Suppressor macrophage treated with lipopolysaccharide for 4 hours (primary cell): ENCODE results near the gene C7orf33.
"Not testable (repeated sequence)": the region's sequence is repeated elsewhere in the genome, so short reads cannot be mapped to it uniquely, and the experiment has no call there.

Experiments
- DNase-seq: peaks from one replicate; pipeline ENCODE4 v3.0.0-alpha.2; 2020

The C7orf33 gene

DNA sequence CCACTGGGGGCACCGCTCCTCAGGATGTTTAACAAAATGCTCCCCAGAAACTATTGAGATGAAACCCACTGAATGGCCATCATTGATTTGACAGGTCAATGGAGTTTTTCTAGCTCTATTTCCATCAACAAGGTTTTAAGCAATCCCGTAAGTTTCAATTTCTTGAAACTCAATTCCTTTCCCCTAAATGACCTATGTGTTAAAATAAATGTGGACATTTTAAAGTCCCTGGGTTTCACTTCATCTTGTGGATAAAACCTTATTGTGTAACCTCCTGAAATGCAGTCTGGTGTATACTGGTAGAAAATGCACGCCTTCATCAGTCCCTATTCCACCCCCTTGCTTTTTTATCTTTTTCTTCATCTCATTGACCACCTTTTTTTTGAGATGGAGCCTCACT lies 8.9 kb upstream of the C7orf33 start:
- peak; percentile 97 for DNase-seq

- peak; percentile 81 for DNase-seq
Observed at GRCh38 chr7:148584154-148584827, 6.3 kb upstream of the C7orf33 start.

GRCh38 chr7:148585399-148585798 lies 5.2 kb upstream of the C7orf33 start:
- DNase-seq = no peak

DNA sequence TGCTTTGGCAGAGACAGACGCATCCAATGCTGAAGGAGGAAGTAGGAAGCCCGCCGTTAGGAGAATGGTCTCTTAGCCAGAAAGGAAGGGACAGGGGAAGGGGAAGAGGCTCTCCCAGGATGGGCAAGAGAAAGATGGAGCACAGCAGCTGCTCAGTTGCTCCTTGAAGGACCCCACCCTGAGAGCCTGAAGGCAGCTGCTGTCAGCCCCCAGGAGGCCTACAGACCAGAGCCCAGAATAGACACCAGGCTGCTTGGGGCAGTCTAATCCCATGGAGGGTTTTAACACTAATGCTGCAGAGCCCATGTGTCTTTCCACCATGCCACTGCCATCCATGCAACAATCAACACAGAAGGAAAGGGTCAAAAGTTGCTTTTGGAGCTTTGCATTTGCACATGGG lies 3.5 kb upstream of the C7orf33 start:
- no peak for DNase-seq

DNA sequence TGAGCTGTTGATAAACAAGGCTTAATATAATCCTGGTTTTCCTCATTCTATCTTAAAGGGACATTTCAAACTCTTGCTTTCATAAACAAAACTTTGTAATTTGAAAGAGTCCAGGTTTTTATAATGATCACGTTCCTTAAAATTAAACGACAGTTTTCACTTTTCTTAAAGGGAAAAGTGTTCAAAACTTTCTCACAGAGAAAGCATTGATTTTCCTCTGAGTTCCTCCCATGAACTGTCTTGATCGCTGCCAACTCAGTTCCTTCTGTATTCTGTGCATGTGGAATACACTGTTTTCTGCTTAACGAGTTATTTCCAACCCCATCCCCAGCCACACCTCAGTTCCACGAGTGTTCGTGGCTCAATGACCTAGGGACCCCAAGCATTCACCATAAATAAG lies 2.4 kb upstream of the C7orf33 start:
- no peak for DNase-seq

DNA sequence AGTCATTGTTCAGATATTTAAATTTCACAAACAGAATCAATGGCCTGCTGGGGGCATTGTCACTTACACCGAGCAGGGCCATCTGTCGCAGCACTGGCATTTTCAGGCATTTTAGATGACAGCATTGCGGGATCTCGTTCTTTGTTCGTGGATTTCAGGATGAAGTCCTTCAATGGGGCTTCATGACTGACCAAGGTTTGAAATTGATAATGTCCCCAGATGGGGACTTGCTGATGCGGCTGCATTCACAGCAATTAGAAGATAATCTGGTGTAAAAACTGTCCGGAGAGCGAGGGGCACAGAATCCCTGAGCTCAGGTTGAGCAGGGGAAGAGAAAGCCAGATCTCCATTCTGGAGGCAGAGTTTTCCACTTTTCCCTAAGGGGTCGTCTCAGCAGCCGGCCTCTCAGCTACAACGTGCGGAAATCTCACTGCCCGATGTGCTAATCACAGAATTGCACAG lies 1.9 kb upstream of the C7orf33 start:
- DNase-seq = no peak

- no peak for DNase-seq
Observed at GRCh38 chr7:148589640-148590039, 926 bp upstream of the C7orf33 start.

DNA sequence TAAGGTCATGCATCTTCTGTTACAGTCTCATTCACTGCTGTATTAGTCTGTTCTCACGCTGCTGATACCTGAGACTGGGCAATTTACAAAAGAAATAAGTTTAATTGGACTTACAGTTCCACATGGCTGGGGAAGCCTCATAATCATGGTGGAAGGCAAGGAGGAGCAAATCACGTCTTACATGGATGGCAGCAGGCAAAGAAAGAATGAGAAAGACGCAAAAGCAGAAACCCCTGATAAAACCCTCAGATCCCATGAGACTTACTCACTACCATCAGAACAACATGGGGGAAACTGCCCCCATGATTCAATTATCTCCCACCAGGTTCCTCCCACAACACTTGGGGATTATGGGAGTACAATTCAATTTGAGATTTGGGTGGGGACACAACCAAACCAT lies 5.8 kb downstream of the C7orf33 start:
- DNase-seq = not testable (repeated sequence)

DNA sequence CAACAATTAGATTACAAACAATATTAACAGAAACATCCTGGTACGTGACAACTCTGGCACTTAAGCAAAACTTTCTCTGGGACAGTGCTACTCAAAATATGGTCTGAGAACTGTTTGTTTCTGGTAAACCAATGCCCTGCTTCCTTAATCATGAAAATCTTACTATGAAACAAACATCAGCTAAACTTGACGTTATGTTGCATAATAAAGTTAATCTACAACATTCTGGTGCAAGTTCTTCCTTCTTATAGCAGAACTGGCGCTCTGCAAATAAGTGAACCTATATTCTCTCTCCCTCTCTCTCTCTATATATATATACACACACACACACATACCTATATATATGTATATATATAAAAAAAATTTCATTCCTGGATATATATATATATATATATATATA lies 7.8 kb downstream of the C7orf33 start:
- DNase-seq = peak; percentile 32

GRCh38 chr7:148605350-148605749 lies 14.8 kb downstream of the C7orf33 start:
- no peak for DNase-seq

DNA sequence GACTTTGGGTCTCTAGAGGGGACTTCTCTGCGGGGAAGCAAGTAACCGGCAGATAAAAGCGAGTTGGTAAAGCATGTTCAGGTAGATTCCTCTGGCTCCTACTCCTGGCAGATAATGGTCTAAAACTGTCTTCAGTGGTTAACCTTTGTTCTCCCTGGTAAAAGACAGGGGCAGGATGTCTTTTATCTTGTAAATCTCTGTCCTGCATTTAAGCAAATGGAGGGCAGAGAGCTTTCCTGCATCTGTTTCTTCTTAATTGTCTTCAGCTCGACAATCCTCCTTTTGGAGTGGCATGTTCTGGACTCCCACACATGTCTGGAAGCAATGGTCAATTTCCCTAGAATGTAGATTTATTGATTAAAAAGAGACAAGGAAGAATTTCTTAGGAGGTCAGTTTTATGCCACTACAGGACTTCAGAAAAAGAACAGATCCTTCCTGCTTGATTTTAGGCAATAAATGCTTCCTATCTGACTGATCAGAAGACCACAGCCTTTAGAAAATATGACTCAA lies 16.6 kb downstream of the C7orf33 start:
- DNase-seq = no peak

DNA sequence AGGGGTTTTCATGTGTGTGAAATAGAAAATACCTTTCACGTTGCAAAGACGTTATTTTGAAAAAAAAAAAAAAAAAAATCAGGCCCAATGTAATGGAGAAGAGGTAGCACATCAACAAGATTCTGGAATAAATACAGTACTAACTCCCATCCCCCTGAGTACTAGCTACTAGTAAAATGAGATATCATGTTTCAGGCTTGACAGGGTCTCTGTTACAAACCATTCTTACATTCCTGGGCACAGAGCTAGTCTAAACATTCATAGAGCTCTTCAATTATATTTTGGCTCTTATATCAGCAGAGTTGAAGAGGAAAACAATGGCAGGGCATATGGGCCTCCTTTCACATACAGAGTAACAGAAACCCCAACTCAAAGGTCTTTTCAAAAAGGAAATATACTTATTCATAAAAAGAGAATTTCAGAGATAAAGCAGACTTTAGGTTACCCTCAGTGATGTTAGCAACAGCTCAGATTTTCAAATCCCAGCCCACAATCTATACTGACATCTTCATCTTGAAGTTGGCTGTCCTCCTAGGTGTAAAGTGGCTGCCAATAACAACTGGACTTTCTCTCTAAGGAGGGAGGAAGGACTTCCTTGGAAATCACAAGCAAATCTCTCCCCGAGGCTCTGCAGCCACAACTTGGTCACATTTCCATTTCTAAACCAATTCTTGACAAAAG lies 18.6 kb downstream of the C7orf33 start:
- DNase-seq = no peak

DNA sequence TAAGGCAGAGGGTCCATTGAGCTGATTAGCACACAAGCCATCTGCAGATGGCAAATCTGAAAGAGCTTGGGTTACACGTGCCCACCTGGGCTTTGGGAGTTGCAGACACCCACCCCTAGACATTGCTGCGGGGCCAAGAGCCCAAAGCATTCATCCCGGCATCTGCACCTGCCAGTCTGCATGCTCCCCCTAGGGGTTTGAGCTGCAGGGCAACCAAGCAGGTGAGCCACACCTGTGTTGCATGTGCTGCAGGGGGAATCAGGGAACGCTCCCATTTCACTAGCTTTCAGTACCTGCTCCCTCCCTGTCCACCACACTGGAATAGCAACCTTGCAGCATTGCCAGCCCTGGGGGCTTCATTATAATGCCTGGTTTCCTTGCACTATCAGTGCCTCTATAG lies 21.1 kb downstream of the C7orf33 start:
- DNase-seq = no peak

DNA sequence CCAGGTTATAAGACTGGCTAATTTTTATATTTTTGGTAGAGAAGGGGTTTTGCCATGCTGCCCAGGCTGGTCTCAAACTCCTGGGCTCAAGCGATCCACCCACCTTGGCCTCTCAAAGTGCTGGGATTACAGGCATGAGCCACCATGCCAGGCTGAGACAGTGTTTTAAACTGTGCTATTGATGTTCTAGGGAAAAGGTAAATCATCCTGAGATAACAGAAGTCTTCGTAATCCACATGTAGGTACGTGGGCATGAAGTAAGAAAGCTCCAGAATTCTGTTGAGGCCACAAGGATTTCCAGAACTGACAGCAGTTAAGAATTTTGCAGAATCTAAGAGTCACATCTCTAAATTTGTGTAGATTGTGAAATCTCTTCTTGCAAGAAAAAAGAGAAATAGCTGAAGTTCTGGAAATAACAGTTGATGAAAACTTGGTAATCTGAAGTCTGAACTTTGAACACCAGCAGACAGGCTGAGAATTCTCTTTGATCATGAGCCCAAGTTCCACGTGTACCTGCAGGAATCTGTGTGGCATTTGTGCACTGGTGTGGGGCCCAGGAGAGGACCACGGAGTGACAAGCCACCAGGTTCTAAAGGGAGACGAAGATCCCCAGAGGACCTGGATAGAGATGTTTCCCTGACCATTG lies 24.6 kb downstream of the C7orf33 start:
- peak; percentile 45 for DNase-seq

- peak; percentile 72 for DNase-seq
Observed at GRCh38 chr7:148620749-148621359, 30.3 kb downstream of the C7orf33 start.

DNA sequence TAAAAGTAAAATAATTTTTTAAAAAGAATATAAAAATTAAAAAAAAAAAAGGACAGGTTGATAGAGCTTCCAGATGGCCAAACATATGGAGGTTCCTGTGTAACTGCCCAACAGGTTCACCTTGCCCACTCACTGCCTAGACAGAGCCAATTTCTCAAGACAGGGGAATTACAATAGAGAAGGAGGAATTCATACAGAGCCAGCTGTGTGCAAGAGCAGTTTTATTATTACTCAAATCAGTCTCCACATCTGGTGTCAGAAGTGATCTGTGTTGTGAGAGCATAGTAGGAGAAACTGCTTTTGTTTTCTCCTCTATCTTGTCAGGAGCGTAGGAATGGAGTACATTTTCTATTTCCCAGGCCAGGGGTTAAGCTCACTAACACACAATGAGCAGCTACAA lies 31.0 kb downstream of the C7orf33 start:
- peak; percentile 62 for DNase-seq

DNA sequence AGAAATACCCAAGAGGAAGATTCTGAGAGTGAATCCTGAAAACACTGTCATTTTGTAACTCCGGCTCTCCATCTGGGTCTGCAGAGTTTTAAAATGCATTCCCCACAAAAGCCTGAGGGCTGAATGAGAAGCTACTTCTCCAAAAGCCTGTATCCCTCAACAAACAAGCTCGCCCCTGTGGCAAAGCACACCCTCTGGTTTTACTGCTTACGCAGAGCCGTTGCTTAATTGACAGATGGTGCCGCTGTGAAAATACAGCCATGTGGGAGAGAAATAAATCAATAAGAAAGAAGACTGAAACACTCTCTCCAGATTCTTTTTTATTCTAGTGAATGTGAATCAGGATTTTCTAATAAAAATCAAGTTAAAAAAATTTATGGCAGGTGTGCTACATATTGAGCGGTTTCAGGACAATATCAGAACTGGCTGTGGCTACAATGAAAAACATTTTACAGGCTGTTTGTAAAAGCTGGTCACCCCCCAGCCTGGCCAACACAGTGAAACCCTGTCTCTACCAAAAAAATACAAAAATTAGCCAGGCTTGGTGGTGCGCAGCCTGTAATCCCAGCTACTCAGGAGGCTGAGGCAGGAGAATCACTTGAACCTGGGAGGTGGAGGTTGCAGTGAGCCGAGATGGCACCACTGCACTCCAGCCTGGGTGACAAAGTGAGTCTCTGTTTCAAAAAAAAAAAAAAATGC lies 32.5 kb downstream of the C7orf33 start:
- peak; percentile 82 for DNase-seq

- peak; percentile 75 for DNase-seq
Observed at GRCh38 chr7:148623586-148624282, 33.2 kb downstream of the C7orf33 start.

GRCh38 chr7:148624735-148625134 lies 34.2 kb downstream of the C7orf33 start:
- DNase-seq = no peak

- no peak for DNase-seq
Observed at GRCh38 chr7:148625342-148625741, 34.8 kb downstream of the C7orf33 start.

DNA sequence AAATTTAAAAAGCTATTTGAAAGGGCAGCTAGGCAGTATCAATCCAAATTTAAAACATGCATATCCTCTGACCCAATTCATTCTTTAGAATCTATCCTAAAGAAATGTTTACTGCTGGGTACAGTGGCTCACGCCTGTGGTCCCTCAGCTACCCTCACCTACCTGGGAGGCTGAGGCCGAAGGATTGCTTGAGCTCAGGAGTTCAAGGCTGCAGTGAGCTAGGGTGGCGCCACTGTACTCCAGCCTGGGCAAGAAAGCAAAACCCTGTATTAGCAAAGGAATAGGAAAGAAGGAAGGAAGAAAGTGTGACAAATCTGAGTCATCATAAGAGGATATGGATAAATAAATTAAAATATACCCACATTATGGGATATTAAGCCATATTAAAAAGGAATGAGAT lies 36.3 kb downstream of the C7orf33 start:
- DNase-seq = peak; percentile 18

DNA sequence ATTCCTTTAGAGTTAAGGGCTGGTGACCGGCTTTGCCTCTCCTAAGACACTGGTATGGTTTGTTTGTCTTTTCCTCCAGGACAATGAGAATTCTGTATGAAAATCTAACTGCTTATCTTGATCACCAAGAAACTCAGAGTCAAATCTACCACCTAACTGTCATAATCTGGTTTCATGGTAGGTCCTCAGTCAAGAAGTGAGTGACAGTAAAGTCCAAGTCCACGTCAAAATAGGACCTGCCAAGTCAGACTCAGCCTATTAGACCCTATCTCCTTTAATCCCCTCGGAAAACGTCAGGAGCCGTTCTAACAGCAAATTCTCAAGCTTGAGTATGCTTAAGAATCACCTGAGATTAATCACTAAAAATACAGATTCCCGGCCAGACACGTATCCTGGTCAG lies 37.4 kb downstream of the C7orf33 start:
- DNase-seq = no peak
